ENCODE data around the gene MAP3K9.

- TF ChIP-seq RAD21 (IDR thresholded peaks at IDR 0.05; ENCODE audit: insufficient read depth, low read depth, low read length) (no peak), TCF12 (IDR thresholded peaks at IDR 0.05; ENCODE audit: low read depth, low read length) (no peak), SMC3 (IDR thresholded peaks at IDR 0.05; ENCODE audit: borderline replicate concordance, low read length) (no peak), ZNF24 (IDR thresholded peaks at IDR 0.05) (no peak), USF2 (IDR thresholded peaks at IDR 0.05; ENCODE audit: borderline replicate concordance, low read depth, low read length) (no peak), SREBF1 (IDR thresholded peaks at IDR 0.05; ENCODE audit: low read length) (no peak), MXI1 (IDR thresholded peaks at IDR 0.05; ENCODE audit: low read depth, low read length) (no peak), EZH2 (IDR thresholded peaks at IDR 0.05; ENCODE audit: borderline replicate concordance, control insufficient read depth, low read depth, low read length) (no peak), E2F4 (IDR thresholded peaks at IDR 0.05; ENCODE audit: low read depth, low read length) (no peak), POLR2A (IDR thresholded peaks at IDR 0.05; ENCODE audit: low read depth, low read length) (no peak), JUND (IDR thresholded peaks at IDR 0.05; ENCODE audit: low read depth, low read length) (no peak), PAX5 (IDR thresholded peaks at IDR 0.05; ENCODE audit: borderline replicate concordance, low read depth, low read length) (no peak), HDAC2 (IDR thresholded peaks at IDR 0.05) (no peak)
- TF ChIP-seq, protein P1, sequence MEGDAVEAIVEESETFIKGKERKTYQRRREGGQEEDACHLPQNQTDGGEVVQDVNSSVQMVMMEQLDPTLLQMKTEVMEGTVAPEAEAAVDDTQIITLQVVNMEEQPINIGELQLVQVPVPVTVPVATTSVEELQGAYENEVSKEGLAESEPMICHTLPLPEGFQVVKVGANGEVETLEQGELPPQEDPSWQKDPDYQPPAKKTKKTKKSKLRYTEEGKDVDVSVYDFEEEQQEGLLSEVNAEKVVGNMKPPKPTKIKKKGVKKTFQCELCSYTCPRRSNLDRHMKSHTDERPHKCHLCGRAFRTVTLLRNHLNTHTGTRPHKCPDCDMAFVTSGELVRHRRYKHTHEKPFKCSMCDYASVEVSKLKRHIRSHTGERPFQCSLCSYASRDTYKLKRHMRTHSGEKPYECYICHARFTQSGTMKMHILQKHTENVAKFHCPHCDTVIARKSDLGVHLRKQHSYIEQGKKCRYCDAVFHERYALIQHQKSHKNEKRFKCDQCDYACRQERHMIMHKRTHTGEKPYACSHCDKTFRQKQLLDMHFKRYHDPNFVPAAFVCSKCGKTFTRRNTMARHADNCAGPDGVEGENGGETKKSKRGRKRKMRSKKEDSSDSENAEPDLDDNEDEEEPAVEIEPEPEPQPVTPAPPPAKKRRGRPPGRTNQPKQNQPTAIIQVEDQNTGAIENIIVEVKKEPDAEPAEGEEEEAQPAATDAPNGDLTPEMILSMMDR (IDR thresholded peaks at IDR 0.05 in 2 of 3, conservative IDR thresholded peaks at IDR 0.05 in 1 of 3; ENCODE audit: control insufficient read depth in 2 of 3, extremely low read depth in 1 of 3, insufficient read depth in 1 of 3, low read depth in 3 of 3, low read length in 3 of 3), result no peak
Observed at GRCh38 chr14:70722418-70722817, 86.9 kb downstream of the MAP3K9 start.
